Testis (tissue), 2 donors: ENCODE data around the gene NTM.

Experiments
- POLR2A ChIP-seq: fragments of 450-650 bp; IDR thresholded peaks from one replicate; pipeline ENCODE4 v1.6.1; 2017; ENCODE audit warnings: antibody characterized with exemption, mild to moderate bottlenecking, moderate library complexity
- TF ChIP-seq, protein P1 (sequence below), 3 experiments: fragments of 450-650 bp in 2 of 3; fragments of 200-600 bp in 1 of 3; sonication (generic) in 1 of 3; IDR thresholded peaks; one replicate each; pipeline ENCODE4 v1.5.1; 2016 to 2019; ENCODE audit warnings: antibody characterized with exemption in 3 of 3, mild to moderate bottlenecking in 2 of 3, moderate library complexity in 1 of 3

DNA sequence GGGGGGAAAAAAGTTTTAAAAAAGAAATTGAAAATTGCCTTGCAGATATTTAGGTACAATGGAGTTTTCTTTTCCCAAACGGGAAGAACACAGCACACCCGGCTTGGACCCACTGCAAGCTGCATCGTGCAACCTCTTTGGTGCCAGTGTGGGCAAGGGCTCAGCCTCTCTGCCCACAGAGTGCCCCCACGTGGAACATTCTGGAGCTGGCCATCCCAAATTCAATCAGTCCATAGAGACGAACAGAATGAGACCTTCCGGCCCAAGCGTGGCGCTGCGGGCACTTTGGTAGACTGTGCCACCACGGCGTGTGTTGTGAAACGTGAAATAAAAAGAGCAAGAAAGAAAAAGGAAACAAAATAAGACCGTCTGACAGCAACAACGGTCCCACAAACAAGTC is 964.9 kb downstream of the NTM start:
- TF ChIP-seq, protein P1, sequence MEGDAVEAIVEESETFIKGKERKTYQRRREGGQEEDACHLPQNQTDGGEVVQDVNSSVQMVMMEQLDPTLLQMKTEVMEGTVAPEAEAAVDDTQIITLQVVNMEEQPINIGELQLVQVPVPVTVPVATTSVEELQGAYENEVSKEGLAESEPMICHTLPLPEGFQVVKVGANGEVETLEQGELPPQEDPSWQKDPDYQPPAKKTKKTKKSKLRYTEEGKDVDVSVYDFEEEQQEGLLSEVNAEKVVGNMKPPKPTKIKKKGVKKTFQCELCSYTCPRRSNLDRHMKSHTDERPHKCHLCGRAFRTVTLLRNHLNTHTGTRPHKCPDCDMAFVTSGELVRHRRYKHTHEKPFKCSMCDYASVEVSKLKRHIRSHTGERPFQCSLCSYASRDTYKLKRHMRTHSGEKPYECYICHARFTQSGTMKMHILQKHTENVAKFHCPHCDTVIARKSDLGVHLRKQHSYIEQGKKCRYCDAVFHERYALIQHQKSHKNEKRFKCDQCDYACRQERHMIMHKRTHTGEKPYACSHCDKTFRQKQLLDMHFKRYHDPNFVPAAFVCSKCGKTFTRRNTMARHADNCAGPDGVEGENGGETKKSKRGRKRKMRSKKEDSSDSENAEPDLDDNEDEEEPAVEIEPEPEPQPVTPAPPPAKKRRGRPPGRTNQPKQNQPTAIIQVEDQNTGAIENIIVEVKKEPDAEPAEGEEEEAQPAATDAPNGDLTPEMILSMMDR (IDR thresholded peaks at IDR 0.05) = no peak
- TF ChIP-seq POLR2A = no peak
